ENCODE data around the gene SLC1A3.
"Not testable (repeated sequence)": the region's sequence is repeated elsewhere in the genome, so short reads cannot be mapped to it uniquely, and the experiment has no call there.

Gene SLC1A3

GRCh38 chr5:36584009-36584875 is 22.2 kb upstream of the SLC1A3 start:
- Histone ChIP-seq H3K27ac (replicated peaks) (no peak overlapping the region), H3K4me3 (replicated peaks; ENCODE audit: insufficient read depth, low read length) (no peak overlapping the region), H3K27me3 (ENCODE audit: insufficient read depth, poor library complexity, severe bottlenecking) (no peaks in the 10 kb centered on the region)
- TF ChIP-seq REST (IDR thresholded peaks at IDR 0.05; ENCODE audit: insufficient replicate concordance, low read depth): no peak
- no peak for TF ChIP-seq POLR2AphosphoS5 (IDR thresholded peaks at IDR 0.05; ENCODE audit: low read depth)
- no peak for DNase-seq (ENCODE audit: low read depth in 1 of 2, low spot score in 1 of 2)

GRCh38 chr5:36585701-36586100 is 20.7 kb upstream of the SLC1A3 start:
- peak in 1 of 2 experiments; percentile 79 for DNase-seq (ENCODE audit: low read depth in 1 of 2, low spot score in 1 of 2)
- Histone ChIP-seq H3K27me3 (ENCODE audit: insufficient read depth, poor library complexity, severe bottlenecking) (no peaks in the 10 kb centered on the region), H3K27ac (replicated peaks) (no peak overlapping the region), H3K4me3 (replicated peaks; ENCODE audit: insufficient read depth, low read length) (no peak overlapping the region)
- TF ChIP-seq REST (IDR thresholded peaks at IDR 0.05; ENCODE audit: insufficient replicate concordance, low read depth) (no peak), GABPA (IDR thresholded peaks at IDR 0.05; ENCODE audit: low read depth) (no peak), SPI1 (IDR thresholded peaks at IDR 0.05; ENCODE audit: borderline replicate concordance, low read depth) (no peak)

DNA sequence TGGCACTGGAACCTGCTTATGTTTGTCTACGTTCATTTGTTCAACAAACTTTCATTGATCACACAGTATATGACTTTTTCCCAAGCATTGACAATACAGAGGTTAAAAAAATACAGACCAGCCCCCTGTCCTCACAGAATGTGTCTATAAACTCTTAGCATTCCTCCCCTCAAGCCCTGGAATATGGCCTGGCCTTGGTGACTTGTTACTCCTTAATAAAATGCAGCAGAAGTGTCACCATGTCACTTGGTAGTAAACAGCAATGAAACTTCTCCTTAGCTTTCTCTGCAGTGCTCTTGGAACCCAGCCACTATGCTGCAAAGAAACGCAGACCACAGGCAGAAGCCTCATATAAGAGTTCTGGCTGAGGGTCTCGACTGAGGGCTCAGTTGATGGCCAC is 19.1 kb upstream of the SLC1A3 start:
- H3K4me3 ChIP-seq (replicated peaks; ENCODE audit: insufficient read depth, low read length): no peak overlapping the region
- TF ChIP-seq GABPA (IDR thresholded peaks at IDR 0.05; ENCODE audit: low read depth) (no peak), SPI1 (IDR thresholded peaks at IDR 0.05; ENCODE audit: borderline replicate concordance, low read depth) (no peak), POLR2AphosphoS5 (IDR thresholded peaks at IDR 0.05; ENCODE audit: low read depth) (no peak), REST (IDR thresholded peaks at IDR 0.05; ENCODE audit: insufficient replicate concordance, low read depth) (no peak)
- TF ChIP-seq, protein P1, sequence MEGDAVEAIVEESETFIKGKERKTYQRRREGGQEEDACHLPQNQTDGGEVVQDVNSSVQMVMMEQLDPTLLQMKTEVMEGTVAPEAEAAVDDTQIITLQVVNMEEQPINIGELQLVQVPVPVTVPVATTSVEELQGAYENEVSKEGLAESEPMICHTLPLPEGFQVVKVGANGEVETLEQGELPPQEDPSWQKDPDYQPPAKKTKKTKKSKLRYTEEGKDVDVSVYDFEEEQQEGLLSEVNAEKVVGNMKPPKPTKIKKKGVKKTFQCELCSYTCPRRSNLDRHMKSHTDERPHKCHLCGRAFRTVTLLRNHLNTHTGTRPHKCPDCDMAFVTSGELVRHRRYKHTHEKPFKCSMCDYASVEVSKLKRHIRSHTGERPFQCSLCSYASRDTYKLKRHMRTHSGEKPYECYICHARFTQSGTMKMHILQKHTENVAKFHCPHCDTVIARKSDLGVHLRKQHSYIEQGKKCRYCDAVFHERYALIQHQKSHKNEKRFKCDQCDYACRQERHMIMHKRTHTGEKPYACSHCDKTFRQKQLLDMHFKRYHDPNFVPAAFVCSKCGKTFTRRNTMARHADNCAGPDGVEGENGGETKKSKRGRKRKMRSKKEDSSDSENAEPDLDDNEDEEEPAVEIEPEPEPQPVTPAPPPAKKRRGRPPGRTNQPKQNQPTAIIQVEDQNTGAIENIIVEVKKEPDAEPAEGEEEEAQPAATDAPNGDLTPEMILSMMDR (IDR thresholded peaks at IDR 0.05; ENCODE audit: insufficient read depth, low read length): no peak
- H3K27me3 ChIP-seq (ENCODE audit: insufficient read depth, poor library complexity, severe bottlenecking): no peaks in the 10 kb centered on the region
- H3K27ac ChIP-seq (replicated peaks): no peak overlapping the region
- DNase-seq (ENCODE audit: low read depth in 1 of 2, low spot score in 1 of 2): no peak

DNA sequence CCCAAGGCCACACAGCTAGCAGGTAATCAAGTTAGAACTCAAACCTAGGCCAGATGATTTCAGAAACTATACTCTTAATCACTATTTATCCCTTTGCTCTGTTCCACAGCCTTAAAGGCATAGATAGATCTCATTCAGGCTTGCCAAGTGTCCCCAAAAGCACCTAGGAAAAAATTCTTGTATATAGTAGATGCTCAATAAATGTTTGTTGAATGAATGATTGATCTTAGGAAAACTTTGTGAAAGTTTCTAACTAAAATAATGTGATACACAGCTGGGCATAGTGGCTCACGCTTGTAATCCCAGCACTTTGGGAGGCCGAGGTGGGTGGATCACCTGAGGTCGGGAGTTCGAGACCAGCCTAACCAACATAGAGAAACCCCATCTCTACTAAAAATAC is 16.7 kb upstream of the SLC1A3 start:
- DNase-seq (ENCODE audit: low read depth in 1 of 2, low spot score in 1 of 2); H3K27me3 ChIP-seq (ENCODE audit: insufficient read depth, poor library complexity, severe bottlenecking); H3K4me3 ChIP-seq (replicated peaks; ENCODE audit: insufficient read depth, low read length); H3K27ac ChIP-seq (replicated peaks): not testable (repeated sequence)

Measured in HL-60 (cell line).